Measurements from ENCODE around the gene CCDC184.

CCDC184 gene

GRCh38 chr12:48180857-48181495, 2.5 kb upstream of the CCDC184 start:
- TF ChIP-seq CTCF (IDR thresholded peaks at IDR 0.05; ENCODE audit: extremely low read depth, missing control alignments) = no peak
- no peak for DNase-seq (ENCODE audit: low spot score)

- no peak for DNase-seq (ENCODE audit: low spot score)
- no peak for TF ChIP-seq CTCF (IDR thresholded peaks at IDR 0.05; ENCODE audit: extremely low read depth, missing control alignments)
These were observed 813 bp upstream of the CCDC184 start for GRCh38 chr12:48182631-48183030.

- TF ChIP-seq CTCF (IDR thresholded peaks at IDR 0.05; ENCODE audit: extremely low read depth, missing control alignments) = no peak
- DNase-seq (ENCODE audit: low spot score) = no peak
These were observed 568 bp downstream of the CCDC184 start for GRCh38 chr12:48183876-48184548.

GRCh38 chr12:48184549-48184922, 1.1 kb downstream of the CCDC184 start:
- DNase-seq (ENCODE audit: low spot score) = no peak
- no peak for TF ChIP-seq CTCF (IDR thresholded peaks at IDR 0.05; ENCODE audit: extremely low read depth, missing control alignments)

GRCh38 chr12:48185181-48185919, 1.9 kb downstream of the CCDC184 start:
- DNase-seq (ENCODE audit: low spot score) = peak; percentile 33
- no peak for TF ChIP-seq CTCF (IDR thresholded peaks at IDR 0.05; ENCODE audit: extremely low read depth, missing control alignments)

- DNase-seq (ENCODE audit: low spot score) = no peak
- no peak for TF ChIP-seq CTCF (IDR thresholded peaks at IDR 0.05; ENCODE audit: extremely low read depth, missing control alignments)
These were observed 4.7 kb downstream of the CCDC184 start for GRCh38 chr12:48187916-48188695.
